Stimulated activated CD4-positive, alpha-beta T cell treated with anti-CD3 and anti-CD28 coated beads, TNF-alpha, amount 100 ng/mL, for 1 hour (primary cell): ENCODE results near the gene AKAP13.

Experiments used
- DNase-seq, 3 donors: peaks; one replicate each; pipeline ENCODE4 v3.0.0-alpha.2; 2020; ENCODE audit warnings: low read depth in 3 of 3, low spot score in 1 of 3

Gene AKAP13

GRCh38 chr15:85381850-85382751, 1.7 kb downstream of the AKAP13 start:
- no peak for DNase-seq

GRCh38 chr15:85382942-85383341, 2.5 kb downstream of the AKAP13 start:
- no peak for DNase-seq

GRCh38 chr15:85383470-85384148, 3.2 kb downstream of the AKAP13 start:
- DNase-seq = no peak

- no peak for DNase-seq
These were observed 5.9 kb downstream of the AKAP13 start for GRCh38 chr15:85386261-85386660.

GRCh38 chr15:85388566-85389305, 8.3 kb downstream of the AKAP13 start:
- no peak for DNase-seq

- no peak for DNase-seq
These were observed 8.9 kb downstream of the AKAP13 start for GRCh38 chr15:85389306-85389650.

GRCh38 chr15:85389772-85390171, 9.4 kb downstream of the AKAP13 start:
- no peak for DNase-seq

GRCh38 chr15:85393210-85393609, 12.8 kb downstream of the AKAP13 start:
- no peak for DNase-seq

GRCh38 chr15:85394554-85395333, 14.3 kb downstream of the AKAP13 start:
- no peak for DNase-seq

GRCh38 chr15:85396554-85396953, 16.2 kb downstream of the AKAP13 start:
- DNase-seq = no peak

GRCh38 chr15:85397151-85397550, 16.7 kb downstream of the AKAP13 start:
- DNase-seq = no peak

- no peak for DNase-seq
These were observed 17.5 kb downstream of the AKAP13 start for GRCh38 chr15:85397926-85398325.

- no peak for DNase-seq
These were observed 18.4 kb downstream of the AKAP13 start for GRCh38 chr15:85398822-85399221.

GRCh38 chr15:85399627-85400026, 19.2 kb downstream of the AKAP13 start:
- DNase-seq = no peak

- no peak for DNase-seq
These were observed 20.2 kb downstream of the AKAP13 start for GRCh38 chr15:85400606-85401005.

- no peak for DNase-seq
These were observed 20.8 kb downstream of the AKAP13 start for GRCh38 chr15:85401108-85401774.

- DNase-seq = no peak
These were observed 21.9 kb downstream of the AKAP13 start for GRCh38 chr15:85402195-85402881.

GRCh38 chr15:85403745-85404144, 23.3 kb downstream of the AKAP13 start:
- no peak for DNase-seq

GRCh38 chr15:85404176-85404917, 23.9 kb downstream of the AKAP13 start:
- DNase-seq = no peak
